ENCODE results near the gene UQCRC1.

The UQCRC1 gene

DNA sequence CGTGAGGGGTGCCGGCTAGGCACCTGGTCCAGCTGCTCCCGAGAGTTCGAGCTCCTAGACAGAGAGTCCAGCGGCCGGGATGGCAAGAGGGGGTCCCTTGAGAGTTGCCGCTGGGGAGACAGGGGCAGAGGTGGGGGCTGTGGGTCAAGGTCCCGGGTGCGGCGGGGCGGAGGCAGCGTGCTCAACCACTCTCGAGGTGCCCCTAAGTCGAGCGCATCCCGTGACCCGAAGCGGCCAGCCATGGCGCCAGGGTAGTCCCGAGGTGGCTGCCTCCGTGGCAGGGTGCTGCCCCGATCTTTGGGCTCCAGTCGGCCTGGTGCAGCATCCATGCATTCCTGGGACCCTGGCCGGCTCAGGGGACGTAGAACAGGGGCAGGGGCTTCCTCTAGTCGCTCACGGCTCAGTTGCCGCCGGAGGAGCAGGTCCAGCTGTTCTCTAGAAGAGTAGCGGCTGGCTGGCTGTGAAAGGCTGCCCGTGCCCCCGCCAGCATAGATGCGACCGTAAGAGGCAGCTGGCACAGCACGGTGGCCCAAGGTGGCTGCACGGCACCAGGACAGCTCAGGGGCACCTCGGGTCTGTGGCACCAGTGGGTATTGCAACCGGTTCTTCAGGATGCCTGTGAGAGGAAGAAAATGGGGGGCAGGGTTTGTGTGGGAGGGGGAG lies 30.6 kb upstream of the UQCRC1 start:
- TF ChIP-seq, protein P1, sequence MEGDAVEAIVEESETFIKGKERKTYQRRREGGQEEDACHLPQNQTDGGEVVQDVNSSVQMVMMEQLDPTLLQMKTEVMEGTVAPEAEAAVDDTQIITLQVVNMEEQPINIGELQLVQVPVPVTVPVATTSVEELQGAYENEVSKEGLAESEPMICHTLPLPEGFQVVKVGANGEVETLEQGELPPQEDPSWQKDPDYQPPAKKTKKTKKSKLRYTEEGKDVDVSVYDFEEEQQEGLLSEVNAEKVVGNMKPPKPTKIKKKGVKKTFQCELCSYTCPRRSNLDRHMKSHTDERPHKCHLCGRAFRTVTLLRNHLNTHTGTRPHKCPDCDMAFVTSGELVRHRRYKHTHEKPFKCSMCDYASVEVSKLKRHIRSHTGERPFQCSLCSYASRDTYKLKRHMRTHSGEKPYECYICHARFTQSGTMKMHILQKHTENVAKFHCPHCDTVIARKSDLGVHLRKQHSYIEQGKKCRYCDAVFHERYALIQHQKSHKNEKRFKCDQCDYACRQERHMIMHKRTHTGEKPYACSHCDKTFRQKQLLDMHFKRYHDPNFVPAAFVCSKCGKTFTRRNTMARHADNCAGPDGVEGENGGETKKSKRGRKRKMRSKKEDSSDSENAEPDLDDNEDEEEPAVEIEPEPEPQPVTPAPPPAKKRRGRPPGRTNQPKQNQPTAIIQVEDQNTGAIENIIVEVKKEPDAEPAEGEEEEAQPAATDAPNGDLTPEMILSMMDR (IDR thresholded peaks at IDR 0.05), result no peak
- Histone ChIP-seq H3K27ac (no peak overlapping the region), H3K4me3 (no peak overlapping the region)
- DNase-seq (ENCODE audit: low spot score), result no peak

DNA sequence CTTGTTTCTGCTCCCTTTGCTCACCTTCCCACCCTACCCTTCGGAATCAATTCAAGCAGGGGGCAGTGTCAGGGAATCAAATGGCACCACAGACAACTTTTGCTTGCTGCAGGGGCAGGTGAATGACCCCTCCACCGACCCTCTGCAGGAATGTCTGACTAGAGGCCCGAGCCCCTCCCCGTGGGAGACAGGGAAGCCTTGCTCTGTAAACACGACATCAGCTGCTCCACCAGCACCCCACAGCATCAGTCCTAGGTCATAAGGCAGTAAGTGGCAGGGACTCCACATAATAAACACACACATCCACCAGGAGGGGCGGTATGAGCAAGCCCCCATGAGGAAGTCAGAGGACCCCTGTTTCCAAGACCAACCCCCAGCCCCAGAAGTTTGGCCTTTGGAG lies 27.9 kb upstream of the UQCRC1 start:
- DNase-seq (ENCODE audit: low spot score), result no peak
- H3K4me3 ChIP-seq, result no peak overlapping the region
- TF ChIP-seq, protein P1 (IDR thresholded peaks at IDR 0.05), result no peak
- H3K27ac ChIP-seq, result no peak overlapping the region

DNA sequence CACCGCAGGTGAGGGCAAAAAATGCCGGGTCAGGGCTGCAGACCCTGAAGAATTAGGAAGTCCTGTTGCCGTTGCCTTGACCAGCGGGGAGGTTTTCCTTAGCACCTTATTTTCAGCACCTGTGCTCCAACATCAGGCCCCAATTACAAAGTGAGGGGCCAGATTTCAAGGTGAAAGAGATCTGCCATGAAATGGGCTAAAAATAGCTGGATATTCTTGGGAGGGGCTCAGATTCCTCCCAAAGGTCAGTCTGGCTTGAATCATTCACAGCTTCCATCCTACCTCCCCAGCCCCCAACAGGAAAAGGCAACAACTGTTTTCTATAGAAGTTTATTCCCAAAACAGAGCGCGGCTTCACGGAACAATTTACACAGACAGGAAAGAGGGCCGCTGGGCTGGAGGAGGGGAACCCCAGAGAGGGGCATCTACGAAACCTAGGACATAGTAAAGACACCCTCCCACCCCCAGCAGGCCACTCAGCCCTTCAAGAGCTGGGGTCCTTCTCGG lies 26.8 kb upstream of the UQCRC1 start:
- peak overlapping the region; percentile 73 to 97 for H3K27ac ChIP-seq
- no peak for DNase-seq (ENCODE audit: low spot score)

DNA sequence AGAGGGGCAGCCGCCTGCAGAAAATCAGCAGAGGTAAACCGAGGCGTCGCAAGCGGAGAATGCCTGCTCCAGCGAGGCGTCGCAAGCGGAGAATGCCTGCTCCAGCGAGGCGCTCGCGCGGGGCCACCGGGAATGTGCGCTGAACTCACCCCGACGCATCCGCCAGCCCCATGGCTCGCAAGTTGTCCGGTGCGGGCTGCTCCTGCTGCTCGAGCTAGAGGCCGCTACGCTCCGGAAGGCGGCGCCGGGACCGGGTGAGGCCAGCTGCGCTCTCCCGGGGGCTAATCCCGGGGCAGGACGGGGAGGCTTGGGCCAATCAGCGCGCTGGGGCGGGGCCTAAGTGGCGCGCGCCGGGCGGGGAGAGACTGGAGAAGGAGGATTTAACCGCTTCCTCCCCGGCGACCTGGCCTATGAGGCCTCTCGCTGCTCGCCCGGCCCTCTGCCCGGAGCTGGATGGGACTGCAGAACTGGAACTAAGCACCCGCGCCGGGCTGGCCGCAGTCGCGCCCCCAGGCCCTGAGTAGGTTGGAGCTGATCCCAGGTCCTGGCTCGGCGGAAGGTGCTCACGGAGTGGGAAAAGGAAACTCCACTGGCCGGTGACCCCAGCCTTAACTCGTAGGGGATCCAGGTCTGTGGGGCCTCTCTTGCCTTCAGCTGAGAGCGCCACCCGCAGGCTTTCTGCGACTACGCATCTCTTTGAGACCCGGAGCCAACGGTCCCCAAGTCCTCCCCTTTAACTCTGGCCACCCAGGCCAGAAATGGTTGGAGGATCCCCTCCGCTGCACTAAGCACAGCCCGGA lies 26.0 kb upstream of the UQCRC1 start, which contains the start of gene SLC26A6:
SLC26A6 (minus strand) TSS at position 240 of the 800 bp plus-strand sequence; CDS start at position 172, 68 bp downstream.
- TF ChIP-seq, protein P1 (IDR thresholded peaks at IDR 0.05), result peak; percentile 29
- Histone ChIP-seq H3K4me3 (peak within 1 kb of the TSS; percentile 100), H3K27ac (peak within 1 kb of the TSS; percentile 73 to 97)
- peak; percentile 98 for DNase-seq (ENCODE audit: low spot score)

More for the DNA sequence above, 26.8 kb upstream of the UQCRC1 start:
- H3K4me3 ChIP-seq, result peak overlapping the region; percentile 100
- TF ChIP-seq, protein P1 (IDR thresholded peaks at IDR 0.05), result no peak

DNA sequence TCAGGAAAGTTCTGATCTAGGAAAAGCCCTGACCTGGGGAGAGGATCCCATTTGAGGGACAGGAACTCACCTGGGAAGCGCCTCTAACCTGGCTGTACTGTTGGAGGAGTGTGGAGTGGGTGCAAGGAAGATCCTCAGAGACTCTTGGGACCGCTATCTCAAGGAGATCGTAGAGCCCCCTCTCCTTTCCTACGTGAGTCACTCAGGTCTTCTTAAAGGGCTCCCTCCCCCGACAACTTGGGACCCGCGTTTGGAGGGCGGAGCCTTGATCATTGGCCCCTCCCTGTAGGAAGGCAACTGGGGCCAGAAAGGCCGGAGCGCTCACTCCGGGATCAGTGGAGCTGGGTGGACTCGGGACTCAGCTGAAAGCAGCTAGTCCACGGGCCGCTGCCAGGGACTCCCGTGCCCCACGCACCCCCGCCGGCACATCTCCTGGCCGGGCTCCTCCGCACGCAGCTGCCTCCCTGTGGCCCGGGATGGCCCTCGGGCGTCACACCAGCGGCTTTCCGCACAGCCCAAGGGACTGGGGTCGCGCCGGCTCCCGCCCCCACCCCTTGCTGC lies 25.3 kb upstream of the UQCRC1 start:
- TF ChIP-seq, protein P1 (IDR thresholded peaks at IDR 0.05), result no peak
- Histone ChIP-seq H3K4me3 (peak overlapping the region; percentile 100), H3K27ac (peak overlapping the region; percentile 73 to 97)
- DNase-seq (ENCODE audit: low spot score), result no peak

DNA sequence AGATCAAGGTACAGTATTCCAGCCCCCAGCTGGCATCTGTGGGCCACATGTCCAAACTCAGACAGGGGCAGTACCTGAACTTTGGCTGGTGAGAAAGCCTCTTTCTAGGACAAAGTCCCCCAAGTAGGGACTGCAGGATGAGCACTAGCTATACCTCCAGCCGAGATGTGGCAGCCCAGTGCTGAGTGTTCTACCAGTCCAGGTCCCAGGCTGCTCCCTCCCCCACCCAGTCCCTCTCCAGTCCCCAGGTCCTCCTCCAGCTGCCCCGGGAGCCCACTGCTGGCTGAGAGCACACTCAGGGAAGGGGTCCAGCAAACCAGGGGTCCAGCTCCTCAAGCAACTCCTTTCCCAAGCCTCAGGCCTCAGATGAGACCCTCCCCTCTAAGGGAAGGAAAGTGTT lies 24.3 kb upstream of the UQCRC1 start:
- H3K4me3 ChIP-seq, result peak overlapping the region; percentile 100
- H3K27ac ChIP-seq, result peak overlapping the region in 1 of 2 donors; percentile 73
- DNase-seq (ENCODE audit: low spot score), result no peak
- TF ChIP-seq, protein P1 (IDR thresholded peaks at IDR 0.05), result no peak
